ENCODE measurements around the gene NUDT17. TPM values are rescaled to one million over a fixed set of nuclear protein-coding genes. Genes with fewer than 3 reads are reported as not detected.

NUDT17 gene
- total and polyA plus RNA-seq, 2 of the 4 experiments (the other 2 are of a cell fraction): 2.3 to 2.8 TPM

- H2AK9ac ChIP-seq (replicated peaks; ENCODE audit: low read depth, low read length, poor library complexity): no peak overlapping the region
- ChIA-PET CTCF (interaction anchor here (1.5 kb wide), 1 partner anchor 14 kb away, joined by 6 read pairs; no protein-coding TSS in a partner anchor), POLR2A (ENCODE audit: unreplicated experiment) (no interaction called here)
- no peak overlapping the region for H3K14ac ChIP-seq (replicated peaks; ENCODE audit: low read depth, low read length)
- H4K20me1 ChIP-seq (ENCODE audit: insufficient read depth, low read length): no peaks in the 10 kb centered on the region
- 58% methylated on average over 3 of the region's 7 CpGs; no CpG with 5 or more reads in 1 of the 2 experiments for WGBS, 2 experiments (ENCODE audit: extremely low coverage in 2 of 2, insufficient read length in 1 of 2)
- no peak overlapping the region for H3K56ac ChIP-seq (ENCODE audit: extremely low read depth, insufficient read depth, low read length)
- H2BK5ac ChIP-seq (ENCODE audit: low read depth, low read length, poor library complexity, severe bottlenecking): no peak overlapping the region
- no peak overlapping the region for H3K27ac ChIP-seq (ENCODE audit: insufficient read depth, low read length)
- peak overlapping the region; percentile 71 for H2AFZ ChIP-seq (replicated peaks; ENCODE audit: low read length, poor library complexity)
- DNase-seq (no peak), ATAC-seq (ENCODE audit: low read depth) (peak; percentile 29)
- no peaks in the 10 kb centered on the region for H3K9me1 ChIP-seq (ENCODE audit: insufficient read depth, low read length)
- no peak overlapping the region for H3K23ac ChIP-seq (ENCODE audit: low read depth, low read length)
- intact Hi-C loops (cut with micrococcal nuclease) (no loop called here), dilution Hi-C loops (cut with HindIII; ENCODE audit: low sequenced_read_pairs, unreplicated experiment) (no loop called here), in situ Hi-C loops (cut with MboI; ENCODE audit: low sequenced_read_pairs) (no loop called here)
- no peak overlapping the region; the same call in 1 of the 2 replicates for H3K4ac ChIP-seq (ENCODE audit: low read depth, low read length)
- peaks cover 4% of the 10 kb centered on the region; the same call in 1 of the 2 replicates for H3K27me3 ChIP-seq (ENCODE audit: control insufficient read depth, insufficient read depth, low read length)
- no peak overlapping the region for H2BK20ac ChIP-seq (ENCODE audit: low read depth, low read length)
- no peak overlapping the region for H2AK5ac ChIP-seq (ENCODE audit: low read depth, low read length)
- H3K4me1 ChIP-seq (ENCODE audit: control insufficient read depth, insufficient read depth, low read length): peaks cover 1% of the 10 kb centered on the region; the same call in 1 of the 2 replicates
- BruUV-seq (replicated peaks): no TSS peak
- H3K36me3 ChIP-seq (ENCODE audit: control insufficient read depth, insufficient read depth, low read length): no peaks in the 10 kb centered on the region
- no peak overlapping the region for H3K9ac ChIP-seq (ENCODE audit: low read depth, low read length)
- H4K8ac ChIP-seq (ENCODE audit: low read depth in 2 of 2, low read length in 2 of 2): no peak overlapping the region
- no peak overlapping the region for H4K91ac ChIP-seq (ENCODE audit: insufficient read depth, low read depth, low read length)
- no peaks in the 10 kb centered on the region for H3K79me1 ChIP-seq (ENCODE audit: low read depth in 1 of 2, low read length in 2 of 2)
- no peak overlapping the region for H3K18ac ChIP-seq (ENCODE audit: low read depth, low read length)
- no peaks in the 10 kb centered on the region for H3K9me3 ChIP-seq (ENCODE audit: control insufficient read depth, insufficient read depth, low read length)
- no peak overlapping the region for H2BK15ac ChIP-seq (ENCODE audit: low read depth, low read length)
- TF ChIP-seq CTCF (conservative IDR thresholded peaks at IDR 0.05; ENCODE audit: low read depth, low read length) (no peak), MAZ (IDR thresholded peaks at IDR 0.05; ENCODE audit: borderline replicate concordance, low read depth, low read length) (no peak), MAFK (IDR thresholded peaks at IDR 0.05; ENCODE audit: low read depth, low read length) (no peak), RCOR1 (IDR thresholded peaks at IDR 0.05; ENCODE audit: insufficient replicate concordance, low read length) (no peak), NFE2L2 (IDR thresholded peaks at IDR 0.05; ENCODE audit: low read depth, low read length) (no peak), CHD1 (IDR thresholded peaks at IDR 0.05; ENCODE audit: low read depth, low read length) (no peak), FOS (IDR thresholded peaks at IDR 0.05; ENCODE audit: low read depth, low read length) (no peak), BHLHE40 (IDR thresholded peaks at IDR 0.05; ENCODE audit: low read depth, low read length) (no peak), RFX5 (IDR thresholded peaks at IDR 0.05; ENCODE audit: low read depth, low read length) (no peak), CEBPB (IDR thresholded peaks at IDR 0.05; ENCODE audit: low read depth, low read length) (no peak), USF2 (IDR thresholded peaks at IDR 0.05; ENCODE audit: low read depth, low read length) (no peak)
- no peak overlapping the region for H3K4me2 ChIP-seq (ENCODE audit: low read depth, low read length)
- H4K5ac ChIP-seq (ENCODE audit: low read depth, low read length): no peak overlapping the region
- no peak overlapping the region for H2BK120ac ChIP-seq (ENCODE audit: low read depth, low read length)
- no peak overlapping the region for H3K4me3 ChIP-seq (ENCODE audit: insufficient read depth, low read depth, low read length)
These were observed 32.6 kb downstream of the NUDT17 start for GRCh38 chr1:145877923-145878486.
